CD4-positive, alpha-beta T cell treated with Interleukin-12 subunit alpha and Interleukin-12 subunit beta, for 1 hour (primary cell): ENCODE results near the gene OR2AE1.
"Not testable (repeated sequence)": the region's sequence is repeated elsewhere in the genome, so short reads cannot be mapped to it uniquely, and the experiment has no call there.

Source experiments
- DNase-seq: peaks from one replicate; pipeline ENCODE4 v3.0.0-alpha.2; 2020

OR2AE1 gene

DNA sequence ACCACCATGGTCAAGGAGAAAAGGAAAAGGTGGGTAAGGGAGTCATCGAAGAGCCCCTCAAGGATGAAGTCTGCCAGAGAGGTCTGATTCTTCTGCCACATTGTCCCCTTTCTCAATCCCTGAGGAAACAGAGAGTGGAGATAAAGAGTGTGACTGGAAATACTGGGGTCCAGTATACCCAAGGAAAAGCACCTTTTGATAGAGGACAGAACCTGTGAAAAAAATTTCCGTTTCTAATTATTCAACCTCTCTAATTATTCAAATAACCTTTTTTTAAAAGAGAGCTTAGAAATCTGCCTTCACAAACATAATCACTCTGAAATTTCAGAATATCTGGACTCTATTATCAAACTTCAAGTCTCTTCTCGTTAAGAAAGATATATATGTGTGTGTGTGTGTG, at the start of gene OR2AE1:
OR2AE1 (minus strand) TSS at position 101 of the 400 bp plus-strand sequence; CDS start at position 101, 0 bp downstream.
- no peak for DNase-seq

DNA sequence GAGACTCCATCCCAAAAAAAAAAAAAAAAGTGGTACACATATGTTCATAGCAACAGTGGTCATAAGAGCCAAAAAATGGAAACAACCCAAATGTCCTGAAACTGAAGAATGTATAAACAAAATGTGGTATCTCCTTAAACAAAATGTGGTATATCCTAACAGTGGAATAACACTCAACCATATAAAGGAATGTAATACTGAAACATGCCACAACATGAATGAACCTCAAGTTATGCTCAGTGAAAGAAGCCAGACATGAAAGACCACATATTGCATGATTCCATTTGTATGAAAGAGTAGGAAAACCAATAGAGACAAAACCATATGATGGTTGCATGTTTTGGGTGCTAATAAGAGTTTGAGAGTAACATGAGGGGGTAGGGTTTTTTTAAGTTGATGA, 49.5 kb upstream of the OR2AE1 start:
- no peak for DNase-seq

DNA sequence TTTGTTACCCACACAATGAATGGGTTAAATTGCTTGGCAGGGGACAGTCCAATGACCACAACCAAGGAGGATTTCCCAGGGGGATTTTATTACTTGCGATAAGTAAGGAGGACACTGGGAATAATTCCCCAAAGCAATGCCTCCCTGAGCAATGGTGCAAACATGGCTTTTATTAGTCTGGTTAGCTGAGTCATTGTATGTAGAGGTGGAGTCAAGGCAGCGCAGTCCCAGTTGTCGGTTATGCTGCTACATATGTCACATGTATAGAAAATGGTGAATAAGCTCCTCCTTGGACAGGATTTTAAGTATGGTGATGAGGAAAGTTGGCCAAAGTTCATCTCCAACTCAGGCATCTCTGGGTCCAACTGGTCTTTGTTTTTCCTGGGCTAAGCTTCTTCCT, 46.4 kb upstream of the OR2AE1 start:
- no peak for DNase-seq

DNA sequence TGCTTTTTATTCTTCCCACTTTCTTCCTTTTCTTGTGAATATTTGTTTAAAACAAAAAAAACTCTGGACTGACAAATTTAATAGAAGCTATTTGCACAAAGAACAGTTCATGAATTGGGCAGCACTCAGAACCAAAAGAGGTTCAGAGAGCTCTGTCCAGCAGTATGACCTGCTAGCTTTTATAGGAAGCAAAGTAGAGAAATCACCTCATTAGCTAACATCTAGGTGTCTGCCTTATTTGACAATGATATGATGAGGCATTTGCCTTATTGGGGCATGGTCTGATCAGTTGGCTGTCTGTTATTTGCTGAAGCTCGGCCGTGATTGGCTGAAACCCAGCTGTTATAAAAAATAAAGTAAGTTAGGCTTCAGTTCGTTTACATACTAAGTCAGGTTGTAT, 43.3 kb upstream of the OR2AE1 start:
- DNase-seq: no peak

- no peak for DNase-seq
Measured at GRCh38 chr7:99919814-99920112, 42.9 kb upstream of the OR2AE1 start.

GRCh38 chr7:99918959-99919813, 42.4 kb upstream of the OR2AE1 start, which contains the start of gene TRIM4:
TSS of gene TRIM4 (minus strand) at chr7:99919530. CDS start at chr7:99919401, 129 bp downstream.
- peak; percentile 91 for DNase-seq

GRCh38 chr7:99910976-99911375, 34.1 kb upstream of the OR2AE1 start:
- no peak for DNase-seq

DNA sequence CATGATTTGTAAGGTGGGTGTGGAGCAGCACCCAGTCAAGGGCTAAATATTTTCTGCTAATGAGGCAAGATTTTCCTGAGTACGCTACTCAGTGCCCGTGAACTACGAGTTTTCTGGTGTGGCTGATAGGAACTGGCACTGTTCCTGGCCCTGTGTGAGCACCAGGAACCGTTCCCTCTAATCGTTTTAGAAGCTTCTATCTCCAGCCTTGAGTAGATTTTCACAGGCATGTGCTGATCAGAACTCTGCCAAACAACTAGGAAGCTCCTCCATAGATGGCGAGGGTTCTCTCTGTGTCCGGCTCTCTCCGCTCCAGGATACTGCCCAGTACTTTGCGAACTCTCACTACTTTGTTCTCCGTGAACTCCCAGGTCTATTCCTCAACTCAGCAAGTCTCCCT, 24.7 kb upstream of the OR2AE1 start:
- no peak for DNase-seq

- DNase-seq: no peak
Measured at GRCh38 chr7:99899830-99900519, 23.1 kb upstream of the OR2AE1 start.

DNA sequence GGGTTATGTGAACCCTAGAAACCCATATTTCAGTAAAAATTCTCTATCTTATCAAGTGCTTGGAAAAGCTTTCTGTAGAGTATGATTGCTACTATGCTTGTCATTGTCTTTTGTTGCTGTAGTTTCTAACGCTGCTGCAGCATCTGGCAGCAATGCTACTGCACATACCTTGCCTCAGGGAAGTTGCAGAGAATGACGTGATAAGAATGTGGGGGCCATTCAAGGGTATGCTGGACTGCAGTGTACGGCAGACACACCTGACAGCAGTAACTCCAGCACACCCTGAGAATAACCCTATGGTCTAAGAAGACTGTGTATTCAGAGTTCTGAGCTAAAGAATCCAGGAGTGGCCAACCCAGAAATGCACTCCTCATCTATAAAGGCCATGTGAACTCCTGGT, 22.0 kb upstream of the OR2AE1 start:
- no peak for DNase-seq

DNA sequence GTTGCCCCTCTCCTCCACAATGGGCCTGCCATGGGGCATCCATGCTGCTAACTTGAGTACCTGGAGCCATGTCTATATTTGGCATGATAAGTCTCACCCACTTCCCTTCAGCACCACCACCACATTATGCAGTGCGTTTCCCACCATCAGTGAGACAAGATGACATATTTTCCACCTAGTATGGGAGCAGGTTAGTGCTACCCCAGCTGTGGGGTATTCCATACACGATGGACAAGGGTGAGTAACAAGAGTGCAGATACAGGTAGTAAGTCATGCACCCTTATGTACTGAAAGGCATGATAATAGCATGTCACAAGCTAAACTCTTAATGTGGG, 21.2 kb upstream of the OR2AE1 start:
- no peak for DNase-seq

GRCh38 chr7:99897322-99898022, 20.6 kb upstream of the OR2AE1 start:
- DNase-seq: no peak

DNA sequence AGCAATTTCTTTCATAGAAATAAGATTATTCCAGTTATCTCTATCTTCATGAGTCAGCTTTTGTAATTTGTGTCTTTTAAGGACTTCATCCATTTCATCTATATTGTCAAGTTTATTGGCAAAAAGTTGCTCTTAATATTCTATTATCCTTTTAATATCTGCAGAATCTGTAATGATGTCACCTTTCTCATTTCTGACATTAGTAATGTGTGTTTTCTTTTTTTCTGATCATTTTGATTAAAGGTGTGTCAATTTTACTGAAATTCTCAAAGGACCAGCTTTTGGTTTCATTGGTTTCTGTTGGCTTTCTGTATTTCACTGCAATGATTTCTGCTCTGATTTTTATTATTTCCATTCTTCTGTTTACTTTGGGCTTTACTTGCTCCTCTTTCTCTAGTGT, 17.9 kb upstream of the OR2AE1 start:
- DNase-seq: no peak

- DNase-seq: no peak
Measured at GRCh38 chr7:99893280-99893679, 16.4 kb upstream of the OR2AE1 start.

DNA sequence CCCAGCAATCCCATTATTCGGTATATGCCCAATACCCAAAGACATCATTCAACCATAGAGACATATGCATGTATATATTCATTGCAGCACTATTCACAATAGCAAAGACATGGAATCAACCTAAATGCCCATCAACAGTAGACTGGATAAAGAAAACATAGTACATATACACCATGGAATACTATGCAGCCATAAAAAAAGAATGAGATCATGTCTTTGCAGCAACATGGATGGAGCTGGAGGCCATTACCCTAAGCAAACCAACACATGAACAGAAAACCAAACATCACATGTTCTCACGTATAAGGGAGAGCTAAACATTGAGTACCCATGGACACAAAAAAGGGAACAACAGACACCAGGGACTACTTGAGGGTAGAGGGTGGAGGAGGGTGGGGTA, 13.5 kb upstream of the OR2AE1 start:
- not testable (repeated sequence) for DNase-seq

GRCh38 chr7:99888366-99888765, 11.5 kb upstream of the OR2AE1 start:
- DNase-seq: not testable (repeated sequence)

GRCh38 chr7:99881370-99881769, 4.5 kb upstream of the OR2AE1 start:
- no peak for DNase-seq

- DNase-seq: no peak
Measured at GRCh38 chr7:99876491-99876890, 342 bp downstream of the OR2AE1 start.

- DNase-seq: no peak
Measured at GRCh38 chr7:99868246-99868645, 8.6 kb downstream of the OR2AE1 start.

DNA sequence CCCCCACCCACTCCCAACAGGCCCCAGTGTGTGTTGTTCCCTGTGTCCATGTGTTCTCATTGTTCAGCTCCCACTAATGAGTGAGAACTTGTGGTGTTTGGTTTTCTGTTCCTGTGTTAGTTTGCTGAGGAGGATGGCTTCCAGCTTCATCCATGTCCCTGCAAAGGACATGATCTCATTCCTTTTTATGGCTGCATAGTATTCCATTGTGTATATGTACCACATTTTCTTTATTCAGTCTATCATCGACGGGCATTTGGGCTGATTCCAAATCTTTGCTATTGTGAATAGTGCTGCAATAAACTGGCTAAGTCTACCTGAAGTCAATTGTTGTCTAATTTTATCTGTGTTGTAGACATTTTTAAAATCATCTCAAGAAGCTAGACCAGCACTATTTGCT, 9.4 kb downstream of the OR2AE1 start:
- not testable (repeated sequence) for DNase-seq

GRCh38 chr7:99863847-99864440, 12.9 kb downstream of the OR2AE1 start:
- DNase-seq: no peak

GRCh38 chr7:99860281-99861127, 16.3 kb downstream of the OR2AE1 start:
- DNase-seq: no peak

- no peak for DNase-seq
Measured at GRCh38 chr7:99855236-99855635, 21.6 kb downstream of the OR2AE1 start.
